Measurements from ENCODE around the gene NDUFAF7.

DNA sequence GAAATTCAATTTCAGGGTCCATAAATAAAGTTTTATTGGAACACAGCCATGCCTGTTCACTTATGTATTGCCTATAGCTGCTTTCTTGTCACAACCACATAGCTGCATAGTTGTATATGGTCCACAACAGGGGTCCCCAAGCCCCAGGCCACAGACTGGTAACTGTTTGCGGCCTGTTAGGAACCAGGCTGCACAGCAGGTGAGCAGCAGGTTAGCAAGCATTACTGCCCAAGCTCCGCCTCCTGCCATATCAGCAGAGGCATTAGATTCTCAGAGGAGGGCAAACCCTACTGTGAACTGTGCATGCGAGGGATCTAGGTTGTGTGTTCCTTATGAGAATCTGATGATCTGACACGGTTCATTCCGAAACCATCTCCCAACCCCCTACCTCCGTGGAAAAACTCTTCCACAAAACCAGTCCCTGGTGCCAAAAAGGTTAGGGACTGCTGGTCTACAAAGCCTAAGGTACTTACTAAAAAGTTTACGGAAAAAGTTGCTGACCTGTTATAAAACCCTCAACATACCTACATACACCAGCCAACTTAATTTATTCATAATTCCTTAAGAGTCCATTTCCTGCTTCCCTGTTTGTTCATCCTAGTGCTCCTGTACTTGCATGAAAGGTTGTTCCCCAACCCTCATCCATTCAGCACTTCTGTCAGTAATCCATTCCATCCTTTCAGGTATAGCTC, 40.1 kb downstream of the NDUFAF7 start:
- TF ChIP-seq POLR2A (IDR thresholded peaks at IDR 0.05; ENCODE audit: low read depth, low read length) (no peak), POLR2AphosphoS5 (IDR thresholded peaks at IDR 0.05; ENCODE audit: low read depth, low read length) (no peak), TAF1 (IDR thresholded peaks at IDR 0.05; ENCODE audit: borderline replicate concordance, low read depth, low read length) (no peak)

All from GM12892 (cell line).